ENCODE measurements around the gene NCOA5. TPM values are rescaled to one million over a fixed set of nuclear protein-coding genes. Genes with fewer than 3 reads are reported as not detected.
"Not testable (repeated sequence)": the region's sequence is repeated elsewhere in the genome, so short reads cannot be mapped to it uniquely, and the experiment has no call there.

NCOA5 gene
- total RNA-seq, 1 experiment from 2014 or later = 17.4 TPM

DNA sequence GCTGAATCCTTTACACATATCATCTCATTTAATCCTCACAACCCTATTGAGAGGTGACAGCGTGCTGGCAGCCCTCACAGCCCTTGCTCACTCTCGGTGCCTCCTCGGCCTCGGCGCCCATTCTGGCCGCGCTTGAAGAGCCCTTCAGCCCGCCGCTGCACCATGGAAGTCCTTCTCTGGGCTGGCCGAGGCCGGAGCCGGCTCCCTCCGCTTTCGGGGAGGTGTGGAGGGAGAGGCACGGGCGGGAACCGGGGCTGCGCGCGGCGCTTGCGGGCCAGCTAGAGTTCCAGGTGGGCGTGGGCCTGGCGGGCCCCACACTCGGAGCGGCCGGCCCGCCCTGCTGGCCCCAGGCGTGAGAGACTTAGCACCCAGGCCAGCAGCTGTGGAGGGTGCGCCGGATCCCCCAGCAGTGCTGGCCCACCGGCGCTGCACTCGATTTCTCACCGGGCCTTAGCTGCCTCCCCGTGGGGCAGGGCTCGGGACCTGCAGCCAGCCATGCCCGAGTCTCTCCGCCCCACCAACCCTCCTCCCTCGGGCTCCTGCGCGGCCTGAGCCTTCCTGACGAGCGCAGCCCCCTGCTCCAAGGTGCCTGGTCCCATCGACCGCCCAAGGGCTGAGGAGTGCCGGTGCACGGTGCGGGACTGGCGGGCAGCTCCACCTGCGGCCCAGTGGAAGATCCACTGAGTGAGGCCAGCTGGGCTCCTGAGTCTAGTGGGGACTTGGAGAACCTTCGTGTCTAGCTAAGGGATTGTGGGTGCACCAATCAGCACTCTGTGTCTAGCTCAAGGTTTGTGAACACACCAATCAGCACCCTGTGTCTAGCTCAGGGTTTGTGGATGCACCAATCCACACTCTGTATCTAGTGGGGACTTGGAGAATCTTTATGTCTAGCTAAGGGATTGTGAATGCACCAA is 2.1 kb upstream of the NCOA5 start:
- DNase-seq (ENCODE audit: low spot score) = not testable (repeated sequence)

DNA sequence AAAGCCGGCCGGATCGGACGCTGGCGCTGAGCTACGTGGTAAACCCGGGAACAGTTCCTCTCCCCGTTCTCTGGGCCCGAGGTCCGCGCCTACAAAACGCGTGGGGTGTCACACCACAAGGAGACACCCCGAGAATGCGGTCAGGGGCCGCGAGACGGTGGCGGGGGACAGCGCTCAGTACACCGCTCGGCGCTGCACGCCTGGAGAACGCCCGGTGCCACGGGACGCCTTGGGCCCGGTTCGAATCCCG is 670 bp downstream of the NCOA5 start:
- no peak for DNase-seq (ENCODE audit: low spot score)

- DNase-seq (ENCODE audit: low spot score) = no peak
Measured at GRCh38 chr20:46088409-46089166, 1.2 kb downstream of the NCOA5 start.

DNA sequence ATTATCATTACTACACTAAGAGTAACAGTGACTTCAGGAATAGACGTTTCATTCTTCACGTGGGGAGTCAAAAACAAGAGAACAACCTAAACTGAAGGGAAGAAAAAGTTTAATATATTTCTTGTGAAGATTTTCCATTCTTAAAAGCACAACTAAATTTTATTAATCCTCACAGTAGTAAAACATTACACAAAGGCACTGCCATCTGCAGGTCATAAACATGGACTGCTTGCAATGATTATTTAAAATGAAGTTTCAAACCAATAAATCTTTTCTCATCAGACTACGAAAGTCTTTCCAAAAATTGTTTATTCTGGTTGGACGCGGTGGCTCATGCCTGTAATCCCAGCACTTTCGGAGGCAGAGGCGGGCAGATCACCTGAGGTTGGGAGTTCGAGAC is 2.6 kb downstream of the NCOA5 start:
- DNase-seq (ENCODE audit: low spot score) = no peak

- peak; percentile 56 for DNase-seq (ENCODE audit: low spot score)
Measured at GRCh38 chr20:46085179-46085851, 4.4 kb downstream of the NCOA5 start.

DNA sequence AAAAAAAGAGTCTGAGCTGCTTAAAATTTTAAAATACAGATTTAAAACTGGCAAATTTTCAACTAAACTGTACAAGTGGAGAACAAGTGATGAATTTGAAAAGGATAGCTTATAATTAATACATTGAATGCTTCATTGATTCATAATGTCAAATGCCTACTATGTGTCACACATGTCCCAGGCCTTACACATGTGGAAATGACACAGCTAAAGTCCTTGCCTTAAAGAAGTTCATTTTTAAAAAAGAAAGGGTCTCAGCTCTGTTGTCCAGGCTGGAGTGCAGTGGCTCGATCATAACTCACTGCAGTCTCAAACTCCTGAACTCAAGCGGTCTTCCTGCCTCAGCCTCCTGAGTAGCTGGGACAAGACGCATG is 5.0 kb downstream of the NCOA5 start:
- no peak for DNase-seq (ENCODE audit: low spot score)

DNA sequence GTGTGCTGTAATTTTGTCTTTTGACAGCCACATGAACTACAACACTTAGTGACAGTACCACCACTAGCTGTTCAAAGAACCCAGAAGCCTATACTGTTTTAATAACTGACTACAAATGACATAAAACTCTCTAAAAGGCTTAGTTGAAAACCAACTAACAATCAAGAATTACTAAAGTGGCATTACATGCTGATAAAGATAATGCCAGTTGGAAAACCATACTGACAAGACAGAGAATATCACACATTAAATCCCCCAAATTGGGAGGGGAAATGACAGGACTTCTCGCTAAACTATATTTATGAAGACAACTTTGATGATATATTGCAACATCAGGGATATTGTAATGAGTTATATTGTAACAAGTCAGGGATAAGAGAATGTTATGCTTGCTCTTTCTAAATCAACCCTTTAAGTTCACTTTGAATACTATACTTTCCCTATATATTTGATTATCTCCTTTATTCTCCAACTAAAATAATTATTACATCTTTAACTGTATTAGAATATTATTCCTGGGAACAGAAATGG is 6.2 kb downstream of the NCOA5 start:
- no peak for DNase-seq (ENCODE audit: low spot score)

DNA sequence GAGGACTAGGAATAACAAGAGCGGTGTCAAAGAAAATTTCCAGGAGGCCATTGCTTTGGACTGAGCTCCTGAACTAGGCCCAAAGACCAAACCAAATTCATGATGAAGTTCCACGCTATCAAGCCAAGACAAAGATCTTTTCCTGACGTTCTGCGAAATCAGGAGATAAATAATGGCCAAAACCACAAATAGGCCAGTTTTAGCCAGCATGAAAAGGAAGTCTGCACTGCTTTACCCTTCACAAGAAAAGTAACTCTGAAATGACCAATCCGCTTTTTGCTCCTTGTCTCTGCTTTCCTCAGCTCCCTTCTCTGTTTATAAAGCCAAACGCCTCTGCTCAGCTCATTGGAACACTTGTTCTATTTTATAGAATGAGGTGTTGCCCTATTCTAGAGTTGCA is 6.7 kb downstream of the NCOA5 start:
- DNase-seq (ENCODE audit: low spot score) = no peak

GRCh38 chr20:46081074-46081473 is 8.7 kb downstream of the NCOA5 start:
- DNase-seq (ENCODE audit: low spot score) = no peak

- no peak for DNase-seq (ENCODE audit: low spot score)
Measured at GRCh38 chr20:46078954-46079353, 10.8 kb downstream of the NCOA5 start.

- no peak for DNase-seq (ENCODE audit: low spot score)
Measured at GRCh38 chr20:46077642-46078305, 12.0 kb downstream of the NCOA5 start.

GRCh38 chr20:46076806-46077205 is 13.0 kb downstream of the NCOA5 start:
- no peak for DNase-seq (ENCODE audit: low spot score)

GRCh38 chr20:46074006-46074405 is 15.8 kb downstream of the NCOA5 start:
- no peak for DNase-seq (ENCODE audit: low spot score)

DNA sequence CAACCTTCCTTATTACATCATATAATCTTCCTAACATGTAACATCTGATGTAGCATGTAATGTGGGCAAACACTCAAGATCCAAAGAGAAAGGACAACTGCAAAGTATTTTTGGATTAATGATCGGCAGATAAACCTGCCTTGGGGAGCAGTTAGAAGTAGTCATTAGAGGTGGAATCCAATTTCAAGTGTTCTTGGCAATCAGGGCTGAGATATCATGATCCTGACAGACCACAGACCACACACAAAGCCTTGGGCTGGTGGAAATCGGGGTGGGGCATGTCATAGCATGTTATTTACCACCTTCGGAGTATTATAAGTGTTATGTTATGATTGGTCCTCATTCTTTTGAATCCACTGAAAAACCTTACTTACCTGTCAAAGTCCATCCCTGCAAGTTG is 16.3 kb downstream of the NCOA5 start:
- DNase-seq (ENCODE audit: low spot score) = no peak

DNA sequence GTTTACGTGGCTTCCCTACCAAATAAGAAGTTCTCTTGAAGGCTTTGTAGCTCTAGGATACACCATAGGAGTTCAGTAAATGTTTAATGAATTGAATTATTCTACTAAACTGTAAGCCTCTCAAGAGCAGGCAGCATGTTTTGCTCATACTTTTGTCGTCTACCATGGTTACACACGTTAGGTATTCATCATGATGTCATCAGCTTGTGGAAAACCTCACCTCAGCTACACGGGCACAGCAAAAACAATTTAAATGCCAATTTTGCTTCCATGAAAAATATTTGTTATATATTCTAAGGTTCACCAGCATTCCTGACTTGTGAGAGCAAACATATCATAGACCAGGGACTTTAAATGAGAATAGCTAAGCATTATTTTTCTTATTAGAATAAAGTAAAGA is 16.7 kb downstream of the NCOA5 start:
- no peak for DNase-seq (ENCODE audit: low spot score)

DNA sequence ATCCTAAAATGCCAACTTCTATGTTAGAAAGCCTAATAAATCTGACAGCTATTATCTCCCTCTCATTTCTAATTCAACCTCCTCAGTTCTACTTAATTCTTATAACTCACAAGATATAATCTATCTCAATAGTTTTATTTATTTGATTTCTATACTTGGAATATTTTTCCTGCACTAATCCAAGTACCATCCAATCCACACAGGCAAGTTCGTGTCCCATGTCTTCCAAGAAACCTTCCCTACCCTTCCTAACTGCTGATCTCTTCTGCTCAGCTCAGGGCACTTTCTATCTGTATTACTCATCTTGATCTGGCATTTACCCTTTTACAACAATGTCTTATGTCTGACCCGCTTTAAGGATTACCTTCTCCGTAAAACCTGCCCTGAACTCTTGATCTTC is 18.2 kb downstream of the NCOA5 start:
- DNase-seq (ENCODE audit: low spot score) = no peak

- no peak for DNase-seq (ENCODE audit: low spot score)
Measured at GRCh38 chr20:46070215-46070900, 19.4 kb downstream of the NCOA5 start.

GRCh38 chr20:46065691-46066090 is 24.1 kb downstream of the NCOA5 start:
- no peak for DNase-seq (ENCODE audit: low spot score)

GRCh38 chr20:46065006-46065405 is 24.8 kb downstream of the NCOA5 start:
- no peak for DNase-seq (ENCODE audit: low spot score)

- DNase-seq (ENCODE audit: low spot score) = no peak
Measured at GRCh38 chr20:46063652-46064054, 26.1 kb downstream of the NCOA5 start.

DNA sequence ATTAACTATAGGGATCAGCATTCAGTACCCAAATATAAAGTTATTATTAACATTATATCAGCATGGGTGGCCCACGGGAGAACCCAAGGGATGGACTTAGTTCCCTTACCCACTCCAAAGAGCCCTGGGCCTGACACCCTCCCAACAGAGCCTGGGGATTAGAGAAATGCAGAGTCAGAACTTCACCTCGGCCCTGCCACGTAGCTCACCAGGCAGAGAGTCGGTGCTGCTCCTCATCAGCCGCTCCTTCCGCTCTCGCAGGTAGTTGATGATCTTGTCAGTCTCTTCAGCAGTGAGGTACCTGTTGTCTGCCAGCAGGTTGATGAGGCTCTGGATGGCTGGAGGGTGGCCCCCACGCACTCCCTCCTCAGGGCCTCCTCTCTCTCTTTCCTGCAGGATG is 26.6 kb downstream of the NCOA5 start:
- no peak for DNase-seq (ENCODE audit: low spot score)
